ENCODE measurements around the gene LIPM. TPM values are rescaled to one million over a fixed set of nuclear protein-coding genes. Genes with fewer than 3 reads are reported as not detected.

LIPM gene
- polyA plus RNA-seq, 3 donors, result not detected

- intact Hi-C loops (cut with micrococcal nuclease), result no loop called here
- no peak for TF ChIP-seq CTCF (IDR thresholded peaks at IDR 0.05)
- Histone ChIP-seq H3K27ac (ENCODE audit: low read depth in 1 of 2, low read length in 2 of 2) (peak overlapping the region in 1 of 2 donors; percentile 57), H3K4me3 (replicated peaks in 1 of 3; ENCODE audit: low read depth in 2 of 3, low read length in 3 of 3) (peak overlapping the region in 1 of 3 experiments; percentile 67), H3K9me3 (replicated peaks in 1 of 2; ENCODE audit: control insufficient read depth in 1 of 2, insufficient read depth in 1 of 2, low read length in 2 of 2) (no peaks in the 10 kb centered on the region), H3K36me3 (replicated peaks in 1 of 2; ENCODE audit: control insufficient read depth in 1 of 2, insufficient read depth in 2 of 2, low read length in 2 of 2) (no peaks in the 10 kb centered on the region), H4K20me1 (ENCODE audit: insufficient read depth, low read length) (no peaks in the 10 kb centered on the region), H3K79me2 (ENCODE audit: insufficient read depth, low read length) (peaks cover 49% of the 10 kb centered on the region), H3K27me3 (ENCODE audit: control insufficient read depth in 2 of 2, insufficient read depth in 2 of 2, low read length in 2 of 2) (no peaks in the 10 kb centered on the region), H3K9ac (ENCODE audit: insufficient read depth, low read length, poor library complexity, severe bottlenecking) (no peak overlapping the region), H3K4me1 (ENCODE audit: control insufficient read depth in 1 of 2, insufficient read depth in 2 of 2, low read length in 2 of 2) (peaks cover 64 to 69% of the 10 kb centered on the region in 2 donors), H2AFZ (ENCODE audit: insufficient read depth, low read depth, low read length, poor library complexity, severe bottlenecking) (no peak overlapping the region), H3K4me2 (replicated peaks; ENCODE audit: extremely low read depth, low read length, poor library complexity, severe bottlenecking) (peak overlapping the region; percentile 74)
- H3K9me3 Mint-ChIP-seq, result no peaks in the 10 kb centered on the region
- H3K4me3 Mint-ChIP-seq, result peak overlapping the region; percentile 9 to 60
- no CpG with 5 or more reads among the region's 1 CpG for WGBS (ENCODE audit: insufficient coverage)
- H3K36me3 Mint-ChIP-seq, result peaks cover 5 to 12% of the 10 kb centered on the region in 2 donors
- H3K27me3 Mint-ChIP-seq (ENCODE audit: low read depth in 3 of 3), result no peaks in the 10 kb centered on the region
- peaks cover 81% of the 10 kb centered on the region for H3K4me1 Mint-ChIP-seq
- peak overlapping the region in 6 of 7 donors; percentile 39 to 91 (median 83) for H3K27ac Mint-ChIP-seq
- peak in 2 of 3 donors; percentile 35 to 56 for DNase-seq
These were observed 46.7 kb downstream of the LIPM start for GRCh38 chr10:88849234-88849633.

- Histone ChIP-seq H3K4me1 (ENCODE audit: control insufficient read depth in 1 of 2, insufficient read depth in 2 of 2, low read length in 2 of 2) (peaks cover 77% of the 10 kb centered on the region in 2 donors), H3K4me3 (replicated peaks in 1 of 3; ENCODE audit: low read depth in 2 of 3, low read length in 3 of 3) (peak overlapping the region in 2 of 3 experiments; percentile 33 to 67), H3K9me3 (replicated peaks in 1 of 2; ENCODE audit: control insufficient read depth in 1 of 2, insufficient read depth in 1 of 2, low read length in 2 of 2) (no peaks in the 10 kb centered on the region), H3K27ac (ENCODE audit: low read depth in 1 of 2, low read length in 2 of 2) (peak overlapping the region in 1 of 2 donors; percentile 79), H2AFZ (ENCODE audit: insufficient read depth, low read depth, low read length, poor library complexity, severe bottlenecking) (no peak overlapping the region), H3K4me2 (replicated peaks; ENCODE audit: extremely low read depth, low read length, poor library complexity, severe bottlenecking) (peak overlapping the region; percentile 74), H4K20me1 (ENCODE audit: insufficient read depth, low read length) (no peaks in the 10 kb centered on the region), H3K79me2 (ENCODE audit: insufficient read depth, low read length) (peaks cover 41% of the 10 kb centered on the region), H3K27me3 (ENCODE audit: control insufficient read depth in 2 of 2, insufficient read depth in 2 of 2, low read length in 2 of 2) (no peaks in the 10 kb centered on the region), H3K36me3 (replicated peaks in 1 of 2; ENCODE audit: control insufficient read depth in 1 of 2, insufficient read depth in 2 of 2, low read length in 2 of 2) (no peaks in the 10 kb centered on the region), H3K9ac (ENCODE audit: insufficient read depth, low read length, poor library complexity, severe bottlenecking) (no peak overlapping the region)
- no peak for TF ChIP-seq CTCF (IDR thresholded peaks at IDR 0.05)
- Mint-ChIP-seq H3K4me1 (peaks cover 86% of the 10 kb centered on the region), H3K9me3 (no peaks in the 10 kb centered on the region), H3K27me3 (ENCODE audit: low read depth in 3 of 3) (no peaks in the 10 kb centered on the region), H3K4me3 (peak overlapping the region; percentile 56 to 78), H3K36me3 (peaks cover 3 to 5% of the 10 kb centered on the region in 2 donors), H3K27ac (peak overlapping the region in 5 of 7 donors; percentile 32 to 95 (median 90))
- DNase-seq, result no peak
- intact Hi-C loops (cut with micrococcal nuclease), result loop anchor here in 1 of 2 donors (5.0 to 10.0 kb wide), 2 partner anchors 142 to 364 kb away; partner anchors contain the start of gene FAS
- WGBS (ENCODE audit: insufficient coverage), result no CpG with 5 or more reads among the region's 1 CpG
These were observed 48.2 kb downstream of the LIPM start for GRCh38 chr10:88850712-88851111.

Data from CD14-positive monocyte (primary cell).